Measurements from ENCODE around the gene SPOCK1. TPM values are rescaled to one million over a fixed set of nuclear protein-coding genes. Genes with fewer than 3 reads are reported as not detected.

SPOCK1 gene
- total RNA-seq, 1 experiment from 2014 or later = 10.9 TPM

DNA sequence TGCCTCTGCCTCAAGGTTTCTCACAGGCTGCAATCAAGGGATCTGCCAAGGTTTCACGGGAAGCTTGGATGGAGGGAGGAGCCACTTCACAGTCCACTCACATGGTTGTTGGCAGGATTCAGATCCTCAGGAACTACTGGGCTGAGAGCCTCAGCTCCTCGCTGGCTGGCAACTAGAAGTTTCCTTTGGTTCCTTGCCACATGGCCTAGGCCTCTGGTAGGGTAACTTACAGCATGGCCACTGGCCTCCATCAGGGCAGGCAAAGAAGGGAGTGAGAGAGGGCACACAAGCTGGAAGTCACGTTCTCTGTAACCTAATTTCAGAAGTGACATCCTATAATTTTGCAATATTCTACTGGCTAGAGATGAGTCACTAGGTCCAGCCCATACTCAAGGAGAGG is 32.2 kb downstream of the SPOCK1 start:
- Histone ChIP-seq H2BK12ac (ENCODE audit: insufficient read length, low read depth, low read length) (no peak overlapping the region), H2BK20ac (ENCODE audit: low read depth, low read length, poor library complexity, severe bottlenecking) (no peak overlapping the region), H3K4me2 (ENCODE audit: insufficient read depth, insufficient read length, low read length) (no peak overlapping the region), H4K5ac (ENCODE audit: insufficient read length, low read depth, low read length) (no peak overlapping the region), H2BK5ac (ENCODE audit: insufficient read length, low read length) (no peak overlapping the region), H2AK5ac (ENCODE audit: insufficient read length, low read length) (no peak overlapping the region), H3K14ac (ENCODE audit: insufficient read depth, low read length) (no peak overlapping the region; the same call in 1 of the 2 replicates), H3K79me2 (ENCODE audit: insufficient read depth, low read length) (no peaks in the 10 kb centered on the region), H2BK120ac (ENCODE audit: low read depth, low read length, poor library complexity, severe bottlenecking) (no peak overlapping the region), H3K9me3 (ENCODE audit: control insufficient read depth, low read depth, low read length) (no peaks in the 10 kb centered on the region), H3K9ac (ENCODE audit: extremely low read depth, insufficient read length, low read length) (no peak overlapping the region), H2AFZ (ENCODE audit: low read length) (no peak overlapping the region), H3K56ac (ENCODE audit: insufficient read length, low read depth, low read length) (no peak overlapping the region), H3K4ac (ENCODE audit: low read depth, low read length) (no peak overlapping the region), H3T11ph (ENCODE audit: low read length) (no peak overlapping the region), H3K27me3 (ENCODE audit: insufficient read depth, low read length) (no peaks in the 10 kb centered on the region), H3K23ac (ENCODE audit: insufficient read length, low read depth, low read length) (no peak overlapping the region), H3K4me1 (ENCODE audit: insufficient read depth, low read length) (no peaks in the 10 kb centered on the region), H4K91ac (ENCODE audit: insufficient read length, low read depth, low read length) (no peak overlapping the region), H3K79me1 (ENCODE audit: insufficient read depth, low read depth, low read length, poor library complexity, severe bottlenecking) (no peaks in the 10 kb centered on the region), H3K27ac (ENCODE audit: insufficient read length, low read depth, low read length) (no peak overlapping the region), H4K20me1 (ENCODE audit: control insufficient read depth, insufficient read depth, insufficient read length) (no peaks in the 10 kb centered on the region), H3K18ac (ENCODE audit: insufficient read length, low read depth, low read length) (no peak overlapping the region), H3K23me2 (ENCODE audit: insufficient read length, low read depth, low read length, poor library complexity, severe bottlenecking) (no peaks in the 10 kb centered on the region), H4K8ac (replicated peaks; ENCODE audit: insufficient read length, low read depth, low read length) (no peak overlapping the region), H2BK15ac (ENCODE audit: low read depth, low read length) (no peak overlapping the region)
- H3K4me1 Mint-ChIP-seq = peaks cover 2 to 3% of the 10 kb centered on the region in 2 experiments
- H3K4me3 Mint-ChIP-seq = no peak overlapping the region
- TF ChIP-seq, protein P1, sequence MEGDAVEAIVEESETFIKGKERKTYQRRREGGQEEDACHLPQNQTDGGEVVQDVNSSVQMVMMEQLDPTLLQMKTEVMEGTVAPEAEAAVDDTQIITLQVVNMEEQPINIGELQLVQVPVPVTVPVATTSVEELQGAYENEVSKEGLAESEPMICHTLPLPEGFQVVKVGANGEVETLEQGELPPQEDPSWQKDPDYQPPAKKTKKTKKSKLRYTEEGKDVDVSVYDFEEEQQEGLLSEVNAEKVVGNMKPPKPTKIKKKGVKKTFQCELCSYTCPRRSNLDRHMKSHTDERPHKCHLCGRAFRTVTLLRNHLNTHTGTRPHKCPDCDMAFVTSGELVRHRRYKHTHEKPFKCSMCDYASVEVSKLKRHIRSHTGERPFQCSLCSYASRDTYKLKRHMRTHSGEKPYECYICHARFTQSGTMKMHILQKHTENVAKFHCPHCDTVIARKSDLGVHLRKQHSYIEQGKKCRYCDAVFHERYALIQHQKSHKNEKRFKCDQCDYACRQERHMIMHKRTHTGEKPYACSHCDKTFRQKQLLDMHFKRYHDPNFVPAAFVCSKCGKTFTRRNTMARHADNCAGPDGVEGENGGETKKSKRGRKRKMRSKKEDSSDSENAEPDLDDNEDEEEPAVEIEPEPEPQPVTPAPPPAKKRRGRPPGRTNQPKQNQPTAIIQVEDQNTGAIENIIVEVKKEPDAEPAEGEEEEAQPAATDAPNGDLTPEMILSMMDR (conservative IDR thresholded peaks at IDR 0.05) = no peak
- no peak overlapping the region for H3K27ac Mint-ChIP-seq
- peaks cover 1% of the 10 kb centered on the region for H3K27me3 Mint-ChIP-seq (ENCODE audit: low read depth)
- no peaks in the 10 kb centered on the region for H3K9me3 Mint-ChIP-seq
- H3K36me3 Mint-ChIP-seq (ENCODE audit: insufficient read depth in 1 of 3, low read depth in 3 of 3) = no peaks in the 10 kb centered on the region
- no CpG with 5 or more reads among the region's 3 CpGs for WGBS (ENCODE audit: extremely low coverage, insufficient read length, low lambda C conversion rate)
- DNase-seq = no peak

Data from H9 (cell line).